HPDE6-E6E7 (cell line): Measurements from ENCODE around the gene MATCAP1.

Experiments
- DNase-seq: peaks from one replicate; pipeline ENCODE4 v3.0.0; 2011; ENCODE audit warnings: missing footprints; ENCODE audit errors: extremely low spot score

Gene MATCAP1

DNA sequence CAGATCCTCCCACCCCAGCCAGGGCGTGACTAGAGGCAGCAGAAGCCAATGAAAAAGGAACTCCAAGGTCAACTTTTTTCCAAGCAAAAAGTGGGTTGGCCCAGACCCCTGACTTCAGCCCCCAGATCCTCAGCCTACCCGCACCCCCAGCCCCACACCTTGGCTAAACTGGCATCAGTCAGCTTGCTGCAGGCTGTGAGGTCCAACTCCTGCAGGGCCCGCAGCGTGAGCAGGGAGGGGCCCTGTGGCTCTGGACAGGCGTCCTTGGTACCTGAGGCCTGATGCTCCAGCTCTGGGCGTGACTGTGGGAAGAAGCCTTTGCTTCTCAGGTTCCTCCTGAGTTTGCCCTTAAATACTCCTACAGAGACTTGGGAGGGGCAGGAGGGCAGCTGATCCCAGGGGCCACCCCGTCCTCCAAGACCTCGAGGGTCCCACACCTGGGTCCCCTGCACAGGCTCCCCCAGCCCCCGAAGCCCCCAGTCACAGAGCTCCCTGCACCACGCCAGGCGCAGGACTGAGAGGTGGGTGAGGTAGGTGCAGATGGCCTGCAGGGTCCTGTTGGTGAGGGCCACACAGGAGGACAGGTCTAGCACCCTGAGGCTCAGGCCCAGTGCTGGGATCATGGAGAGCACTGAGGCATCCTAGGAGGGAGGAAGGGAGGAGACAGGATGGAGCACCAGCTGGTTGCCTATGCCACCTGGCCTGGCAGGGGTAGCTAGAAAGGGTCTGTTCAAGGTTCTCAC, 24.6 kb upstream of the MATCAP1 start:
- no peak for DNase-seq

DNA sequence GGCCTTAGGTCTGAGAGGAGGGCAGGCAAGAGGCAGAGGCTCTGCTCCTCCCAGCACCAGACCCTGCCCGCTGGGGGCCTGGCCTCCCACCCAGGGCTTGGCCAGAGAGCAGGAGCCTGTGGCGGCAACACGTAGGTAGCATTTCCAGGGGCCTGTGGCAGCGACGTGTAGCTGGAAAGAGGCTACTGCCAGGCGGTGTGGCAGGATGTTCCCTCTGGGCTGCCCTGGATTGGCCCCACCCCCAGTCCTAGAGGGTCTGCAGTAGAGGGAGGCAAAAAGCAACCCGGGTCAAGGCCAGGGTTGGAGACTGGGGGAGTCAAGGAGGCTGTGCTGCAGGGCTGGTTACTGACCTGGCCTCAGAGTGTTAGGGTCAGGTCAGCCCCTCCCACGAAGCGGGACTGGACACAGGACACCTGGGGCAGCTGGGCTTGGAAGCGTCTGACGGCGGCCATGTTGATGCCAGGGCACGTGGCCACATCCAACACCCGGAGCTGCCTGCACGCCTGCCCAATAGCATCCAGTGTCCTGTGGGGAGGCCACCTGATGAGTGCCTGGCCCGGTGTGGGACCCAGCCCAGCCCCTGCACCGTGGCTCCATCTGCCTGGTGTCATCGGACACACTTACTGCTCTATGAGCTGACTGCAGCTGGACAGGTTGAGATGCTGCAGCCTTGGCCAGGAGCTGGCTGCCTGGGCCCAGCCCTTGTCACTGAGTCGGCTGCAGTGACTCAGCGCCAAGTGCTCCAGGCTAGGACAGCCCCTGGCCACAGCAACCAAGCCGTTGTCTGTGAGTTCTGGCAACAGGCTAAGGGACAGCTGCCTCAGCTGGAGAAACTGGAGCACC, 23.7 kb upstream of the MATCAP1 start:
- DNase-seq, result peak; percentile 71

DNA sequence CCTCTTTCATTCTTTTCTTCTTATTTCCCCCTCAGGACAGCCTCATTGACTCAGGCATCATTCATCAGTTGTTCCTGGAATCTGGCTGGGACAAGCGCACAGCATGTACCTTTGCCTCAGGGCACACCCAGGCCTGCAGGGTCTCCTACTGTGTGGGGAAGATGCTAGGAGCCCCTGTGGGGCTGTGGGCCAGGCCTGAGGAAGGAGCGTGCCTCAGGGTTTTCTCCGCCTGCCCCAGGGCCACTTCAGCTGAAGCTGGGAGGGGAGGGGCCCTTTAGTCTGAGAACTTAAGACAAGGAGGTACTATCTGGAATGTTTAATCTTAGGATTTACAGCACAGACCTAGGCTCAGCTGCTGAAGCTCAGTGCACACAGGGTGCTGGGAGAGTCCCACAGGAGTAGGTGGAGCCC, 23.1 kb upstream of the MATCAP1 start:
- no peak for DNase-seq

DNA sequence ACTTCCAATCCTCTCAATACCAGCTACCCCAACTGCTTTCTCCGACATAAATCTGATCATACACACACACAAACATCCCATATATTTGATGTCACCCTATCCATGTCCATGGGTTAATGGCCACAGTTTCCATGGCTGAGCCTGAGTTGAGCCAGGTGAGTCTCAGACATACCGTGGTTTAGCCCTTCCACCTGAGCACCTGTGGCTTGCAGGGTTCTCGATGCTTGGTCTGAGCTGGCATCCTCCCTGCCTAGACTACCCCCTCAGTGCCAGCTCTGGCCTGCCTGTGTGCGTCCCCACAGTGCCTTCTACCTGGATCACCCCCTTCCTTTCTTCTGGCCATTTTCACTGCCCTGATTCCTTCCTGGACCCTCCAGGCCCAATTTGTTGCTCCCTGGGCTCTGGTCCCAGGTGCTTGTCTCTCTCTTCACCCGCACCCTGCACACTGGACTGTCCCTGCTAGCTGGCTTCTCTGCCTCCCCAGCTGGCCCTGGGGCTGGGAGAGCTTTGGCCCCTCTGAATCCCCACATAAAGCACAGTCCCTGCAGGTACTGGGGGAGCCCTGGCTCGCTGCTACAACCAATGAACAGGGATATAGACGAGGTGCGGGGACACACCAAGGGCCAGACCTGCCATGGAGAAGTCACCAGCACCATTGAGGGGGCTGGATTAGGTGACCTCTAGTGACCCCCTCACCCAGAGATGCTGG, 22.5 kb upstream of the MATCAP1 start:
- DNase-seq, result no peak

DNA sequence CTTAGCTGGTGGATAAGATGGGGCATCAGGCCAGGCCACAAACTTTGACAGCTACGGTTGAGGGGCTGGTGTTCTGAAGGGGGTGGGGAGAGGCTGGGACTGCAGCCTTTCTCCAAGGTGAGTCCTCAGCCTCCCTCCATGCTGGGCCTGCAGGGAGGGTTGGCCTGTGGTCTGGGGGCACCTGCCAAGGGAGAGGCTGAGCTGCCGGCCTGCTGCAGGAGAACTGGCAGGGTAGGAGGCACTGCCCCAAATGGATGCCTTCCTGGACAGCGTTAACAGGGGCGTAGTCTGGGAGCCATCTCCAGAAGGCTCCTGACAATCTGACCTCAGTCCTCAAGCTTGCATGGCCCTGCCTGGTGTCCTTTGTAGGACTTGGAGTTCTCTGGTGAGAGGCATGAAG, 20.3 kb upstream of the MATCAP1 start:
- DNase-seq, result no peak

DNA sequence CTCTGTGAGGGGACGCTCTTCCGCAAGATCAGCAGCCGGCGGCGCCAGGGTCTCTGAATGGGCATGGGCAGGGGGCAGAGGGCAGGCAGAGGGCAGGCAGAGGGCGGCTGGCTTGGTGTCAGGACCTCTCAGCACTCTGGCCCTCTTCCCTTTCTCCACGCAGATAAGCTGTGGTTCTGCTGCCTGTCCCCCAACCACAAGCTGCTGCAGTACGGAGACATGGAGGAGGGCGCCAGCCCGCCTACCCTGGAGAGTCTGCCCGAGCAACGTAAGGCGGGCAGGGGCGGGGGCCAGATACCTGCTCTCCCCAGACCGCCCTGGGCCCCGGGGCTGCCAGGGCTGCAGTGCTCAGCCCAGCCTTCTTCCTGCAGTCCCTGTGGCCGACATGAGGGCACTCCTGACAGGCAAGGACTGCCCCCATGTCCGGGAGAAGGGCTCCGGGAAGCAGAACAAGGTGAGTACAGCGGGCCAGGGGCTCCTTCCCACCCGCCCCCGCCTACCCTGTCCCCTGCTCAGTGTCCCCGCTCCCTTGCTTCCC, 19.3 kb upstream of the MATCAP1 start:
- DNase-seq, result no peak

DNA sequence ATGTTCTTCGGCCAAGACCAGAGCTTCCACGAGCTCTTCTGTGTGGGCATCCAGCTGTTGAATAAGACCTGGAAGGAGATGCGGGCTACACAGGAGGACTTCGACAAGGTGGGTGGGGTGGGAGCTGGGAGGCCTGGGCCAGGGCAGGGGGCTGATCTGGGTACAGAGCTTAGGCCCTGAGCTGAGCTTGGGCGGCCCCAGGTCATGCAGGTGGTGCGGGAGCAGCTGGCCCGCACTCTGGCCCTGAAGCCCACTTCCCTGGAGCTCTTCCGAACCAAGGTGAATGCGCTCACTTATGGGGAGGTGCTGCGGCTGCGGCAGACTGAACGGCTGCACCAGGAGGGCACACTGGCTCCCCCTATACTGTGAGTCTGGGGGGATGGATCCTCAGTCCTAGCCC, 18.7 kb upstream of the MATCAP1 start:
- DNase-seq, result no peak

DNA sequence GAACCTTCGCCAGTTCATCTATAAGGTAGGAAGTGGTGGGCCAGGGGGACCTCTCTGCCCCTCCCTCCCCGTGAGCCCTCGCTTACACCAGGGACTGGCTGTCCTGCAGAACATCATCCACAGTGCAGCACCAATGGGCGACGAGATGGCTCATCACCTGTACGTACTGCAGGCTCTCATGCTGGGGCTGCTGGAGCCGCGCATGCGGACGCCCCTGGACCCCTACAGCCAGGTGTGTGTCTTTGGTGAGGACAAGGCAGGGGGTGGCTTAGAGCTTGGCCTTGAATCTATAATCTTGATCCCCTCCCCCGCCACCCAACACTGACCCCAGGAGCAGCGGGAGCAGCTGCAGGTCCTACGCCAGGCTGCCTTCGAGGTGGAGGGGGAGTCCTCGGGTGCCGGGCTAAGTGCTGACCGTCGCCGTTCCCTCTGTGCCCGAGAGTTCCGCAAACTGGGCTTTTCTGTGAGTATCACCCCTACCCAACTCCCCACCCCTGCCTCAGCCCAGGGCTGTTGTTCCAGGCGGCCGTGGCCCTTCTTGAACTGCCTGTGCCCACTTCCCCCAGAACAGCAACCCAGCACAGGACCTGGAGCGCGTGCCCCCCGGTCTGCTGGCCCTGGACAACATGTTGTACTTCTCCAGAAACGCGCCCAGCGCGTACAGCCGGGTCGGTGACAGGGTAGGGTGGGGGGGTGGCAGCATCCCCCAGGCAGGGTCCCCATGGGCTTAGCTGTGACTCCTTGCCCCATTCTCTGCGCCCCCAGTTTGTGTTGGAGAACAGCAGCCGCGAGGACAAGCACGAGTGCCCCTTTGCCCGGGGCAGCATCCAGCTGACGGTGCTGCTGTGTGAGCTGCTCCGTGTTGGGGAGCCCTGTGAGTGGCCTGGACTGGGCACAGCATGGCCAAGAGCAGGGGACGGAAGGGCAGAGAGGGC, 17.9 kb upstream of the MATCAP1 start:
- no peak for DNase-seq

DNA sequence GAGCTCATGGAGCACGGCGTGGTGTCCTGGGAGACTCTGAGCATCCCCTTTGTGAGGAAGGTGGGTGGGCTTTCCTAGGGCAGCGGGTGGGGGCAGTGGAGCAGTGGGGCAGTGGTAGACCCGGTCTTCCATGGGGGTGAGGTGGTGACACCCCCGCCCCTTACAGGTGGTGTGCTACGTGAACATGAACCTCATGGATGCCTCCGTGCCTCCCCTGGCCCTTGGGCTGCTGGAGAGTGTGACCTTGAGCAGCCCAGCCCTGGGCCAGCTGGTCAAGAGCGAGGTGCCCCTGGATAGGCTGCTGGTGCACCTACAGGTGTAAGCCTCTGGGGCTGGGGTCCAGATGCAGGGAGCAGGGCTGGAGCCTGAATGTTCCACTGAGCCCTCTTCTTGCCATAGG, 16.7 kb upstream of the MATCAP1 start:
- DNase-seq, result no peak

DNA sequence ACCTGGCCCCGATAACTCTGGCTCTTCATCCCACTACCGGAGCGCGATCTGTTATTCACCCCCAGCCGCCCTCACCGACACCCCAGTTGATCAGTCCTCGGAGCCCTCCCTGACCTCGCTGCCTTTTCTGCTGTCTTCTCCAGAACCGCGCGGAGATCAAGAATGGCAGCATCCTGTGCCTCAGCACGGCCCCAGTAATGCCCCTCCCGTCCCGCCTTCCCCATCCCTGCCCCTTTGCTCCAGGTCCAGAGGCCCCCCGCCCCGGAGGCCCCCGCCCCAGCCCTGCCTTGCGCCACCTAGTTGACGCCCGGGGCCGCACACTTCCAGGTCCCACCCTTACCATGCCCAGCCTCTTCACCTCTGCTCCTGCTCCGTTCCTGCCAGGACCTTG, 16.0 kb upstream of the MATCAP1 start:
- DNase-seq, result no peak

DNA sequence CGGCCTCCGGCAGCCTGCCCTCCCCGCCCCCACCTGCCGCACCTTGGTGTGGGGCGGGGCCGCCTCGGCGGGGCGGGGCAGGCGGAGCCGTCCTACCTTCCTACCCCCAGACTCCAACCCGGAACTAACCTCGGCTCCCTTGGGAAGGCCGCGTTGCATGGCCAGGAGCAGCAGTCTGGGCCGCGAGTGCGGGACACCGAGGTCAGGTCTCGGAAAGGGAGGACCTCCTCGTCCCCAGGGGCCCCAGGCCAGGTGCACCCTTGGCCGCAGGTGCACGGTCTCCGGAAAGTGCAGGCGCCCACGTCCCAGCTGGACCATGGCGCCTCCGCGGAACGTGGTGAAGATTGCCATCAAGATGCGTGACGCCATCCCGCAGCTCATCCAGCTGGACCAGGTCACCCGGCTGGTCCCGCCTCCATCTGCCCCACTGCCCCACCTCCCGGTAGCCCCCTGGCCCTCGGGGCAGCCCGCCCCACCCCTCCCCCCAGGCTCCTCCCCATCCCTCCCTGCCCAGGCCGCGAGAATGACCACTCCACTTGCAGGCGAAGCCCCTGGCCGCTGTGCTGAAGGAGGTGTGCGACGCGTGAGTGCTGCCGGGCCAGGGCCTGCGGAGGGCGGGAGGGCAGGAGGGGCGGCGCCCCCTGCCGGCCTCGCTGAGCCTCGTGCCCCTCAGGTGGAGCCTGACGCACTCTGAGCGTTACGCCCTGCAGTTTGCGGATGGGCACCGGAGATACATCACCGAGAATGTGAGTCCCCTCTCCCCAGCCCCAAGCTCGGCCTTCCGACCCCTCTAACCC, 15.4 kb upstream of the MATCAP1 start, which contains the start of gene ELMO3:
TSS of gene ELMO3 (plus strand) at position 121 of the 797 bp plus-strand sequence. CDS start at position 317, 196 bp downstream.
- peak; percentile 92 for DNase-seq

DNA sequence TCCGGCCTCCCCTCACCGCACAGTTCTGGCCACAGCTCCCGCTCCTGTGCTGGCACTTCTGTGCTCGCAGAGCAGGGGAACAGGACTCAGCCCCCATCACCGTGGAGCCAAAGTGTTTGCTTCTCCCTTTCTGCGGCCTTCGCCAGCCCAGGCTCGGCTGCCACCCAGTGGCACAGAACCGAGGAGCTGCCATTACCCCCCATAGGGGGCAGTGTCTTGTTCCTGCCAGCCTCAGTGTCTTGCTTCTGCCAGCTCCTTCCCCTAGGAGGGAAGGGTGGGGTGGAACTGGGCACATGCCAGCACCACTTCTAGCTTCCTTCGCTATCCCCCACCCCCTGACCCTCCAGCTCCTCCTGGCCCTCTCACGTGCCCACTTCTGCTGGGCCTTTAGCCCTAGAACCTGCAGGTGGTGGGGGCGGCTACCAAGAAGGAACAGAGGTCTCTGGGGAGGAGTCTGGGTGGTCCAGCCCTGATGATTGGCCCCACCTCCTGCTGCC, 14.5 kb upstream of the MATCAP1 start:
- DNase-seq, result peak; percentile 96

DNA sequence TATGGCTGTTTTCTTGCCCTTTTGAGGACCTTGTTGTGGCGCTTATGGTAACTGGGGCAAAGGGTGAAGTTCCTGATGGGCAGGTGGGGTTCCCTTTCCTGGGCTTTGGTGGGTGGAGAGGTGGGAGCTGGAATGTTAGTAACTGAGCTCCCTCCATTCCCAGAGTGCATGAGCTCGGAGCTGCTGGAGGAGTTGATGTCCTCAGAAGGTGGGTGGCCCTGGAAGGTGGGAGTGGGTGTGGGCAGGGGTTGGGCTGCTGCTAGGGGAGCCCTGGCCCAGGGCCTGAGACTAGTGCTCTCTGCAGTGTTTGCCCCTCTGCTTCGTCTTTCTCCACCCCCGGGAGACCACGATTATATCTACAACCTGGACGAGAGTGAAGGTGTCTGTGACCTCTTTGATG, 13.9 kb upstream of the MATCAP1 start:
- DNase-seq, result no peak

DNA sequence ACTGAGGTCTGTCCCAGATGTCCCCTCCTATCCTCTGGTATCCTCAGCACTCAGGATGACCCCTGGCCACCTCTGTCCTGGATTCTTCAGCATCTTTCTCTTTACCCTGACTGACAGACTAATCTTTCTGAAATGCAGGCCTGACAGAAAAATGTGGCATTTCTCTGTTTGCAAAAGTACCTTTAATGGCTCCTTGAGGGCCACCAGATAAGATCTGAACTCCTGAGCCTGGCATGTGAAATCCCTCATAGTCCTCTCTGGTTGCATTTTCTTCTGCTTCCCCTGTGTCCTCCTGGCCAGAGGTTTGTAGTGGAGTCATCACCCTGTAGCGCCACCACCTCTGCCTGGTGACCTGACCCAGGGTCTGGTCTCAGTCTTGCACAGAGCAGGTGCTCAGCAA, 13.1 kb upstream of the MATCAP1 start:
- DNase-seq, result no peak

DNA sequence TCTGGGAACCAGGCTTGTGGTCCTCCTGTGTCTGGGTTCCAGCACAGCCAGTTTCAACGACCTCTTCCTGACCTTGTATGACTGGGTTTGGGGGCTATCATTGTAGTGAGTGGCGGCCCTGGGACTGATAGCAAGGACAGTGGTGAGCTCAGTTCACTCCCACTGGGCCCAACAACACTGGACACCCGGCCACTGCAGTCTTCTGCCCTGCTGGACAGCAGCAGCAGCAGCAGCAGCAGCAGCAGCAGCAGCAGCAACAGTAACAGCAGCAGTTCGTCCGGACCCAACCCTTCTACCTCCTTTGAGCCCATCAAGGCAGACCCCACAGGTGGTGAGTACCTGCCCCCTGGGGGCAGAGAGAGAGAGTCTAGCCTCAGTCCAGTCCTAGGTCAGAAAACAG, 11.9 kb upstream of the MATCAP1 start:
- DNase-seq, result no peak

DNA sequence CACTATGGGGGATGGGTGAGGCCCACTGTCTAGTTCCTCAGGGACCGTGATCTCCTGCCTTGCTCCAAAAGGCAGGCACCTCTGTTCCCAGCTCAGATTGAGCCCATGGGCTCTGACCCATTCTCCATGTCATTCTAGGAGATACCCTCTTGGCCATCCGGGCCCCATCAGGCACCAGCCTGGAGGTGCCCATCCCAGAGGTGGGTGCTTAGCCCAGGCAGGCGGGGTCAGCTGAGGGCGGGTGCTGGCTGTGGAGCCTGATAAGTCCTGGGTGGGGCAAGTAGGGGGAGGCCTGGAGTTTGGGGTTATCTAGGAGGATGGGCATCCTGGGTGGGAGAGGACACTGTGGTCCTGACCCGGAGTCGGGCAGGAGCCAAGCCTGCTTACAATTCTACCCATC, 10.5 kb upstream of the MATCAP1 start:
- DNase-seq, result no peak

DNA sequence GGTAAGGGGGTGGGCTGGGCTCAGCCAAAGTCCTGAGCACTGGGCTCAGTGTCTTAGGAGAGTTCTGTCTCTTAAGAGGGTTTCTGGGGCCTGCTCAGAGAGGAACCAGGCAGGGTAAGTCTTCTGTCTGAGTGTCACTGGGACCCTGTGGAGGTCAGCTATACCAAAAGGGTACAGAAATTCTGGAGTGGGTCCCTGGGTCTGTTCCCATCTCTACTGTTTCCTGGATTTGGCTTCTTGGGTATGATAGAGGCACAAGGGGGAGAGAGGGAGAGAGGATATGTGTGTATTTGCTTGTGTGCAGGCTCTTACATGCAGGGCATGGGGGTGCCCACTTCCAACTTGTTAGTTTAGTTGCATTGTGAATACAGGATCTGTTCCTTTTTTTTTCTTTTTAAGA, 9.8 kb upstream of the MATCAP1 start:
- no peak for DNase-seq

DNA sequence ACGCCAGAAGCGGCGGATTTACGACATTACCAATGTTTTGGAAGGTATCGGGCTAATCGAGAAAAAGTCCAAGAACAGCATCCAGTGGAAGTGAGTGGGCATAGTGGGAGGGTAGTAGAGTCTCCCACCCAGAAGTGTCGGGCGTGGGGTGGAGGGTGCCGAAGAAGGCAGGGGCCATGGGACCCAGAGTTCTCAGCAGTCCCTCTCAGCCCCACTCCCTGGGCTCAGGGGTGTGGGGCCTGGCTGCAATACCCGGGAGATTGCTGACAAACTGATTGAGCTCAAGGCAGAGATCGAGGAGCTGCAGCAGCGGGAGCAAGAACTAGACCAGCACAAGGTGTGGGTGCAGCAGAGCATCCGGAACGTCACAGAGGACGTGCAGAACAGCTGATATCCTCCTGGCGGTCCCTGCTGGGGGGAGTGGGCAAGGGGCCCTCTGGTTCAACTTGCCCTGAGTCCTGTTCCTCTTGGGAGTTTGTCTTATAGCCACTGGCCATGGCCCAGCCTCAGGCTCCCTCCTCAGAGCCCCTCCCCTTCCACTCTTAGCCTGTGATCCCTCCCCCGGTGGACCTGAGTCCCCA, 9.1 kb upstream of the MATCAP1 start:
- no peak for DNase-seq

DNA sequence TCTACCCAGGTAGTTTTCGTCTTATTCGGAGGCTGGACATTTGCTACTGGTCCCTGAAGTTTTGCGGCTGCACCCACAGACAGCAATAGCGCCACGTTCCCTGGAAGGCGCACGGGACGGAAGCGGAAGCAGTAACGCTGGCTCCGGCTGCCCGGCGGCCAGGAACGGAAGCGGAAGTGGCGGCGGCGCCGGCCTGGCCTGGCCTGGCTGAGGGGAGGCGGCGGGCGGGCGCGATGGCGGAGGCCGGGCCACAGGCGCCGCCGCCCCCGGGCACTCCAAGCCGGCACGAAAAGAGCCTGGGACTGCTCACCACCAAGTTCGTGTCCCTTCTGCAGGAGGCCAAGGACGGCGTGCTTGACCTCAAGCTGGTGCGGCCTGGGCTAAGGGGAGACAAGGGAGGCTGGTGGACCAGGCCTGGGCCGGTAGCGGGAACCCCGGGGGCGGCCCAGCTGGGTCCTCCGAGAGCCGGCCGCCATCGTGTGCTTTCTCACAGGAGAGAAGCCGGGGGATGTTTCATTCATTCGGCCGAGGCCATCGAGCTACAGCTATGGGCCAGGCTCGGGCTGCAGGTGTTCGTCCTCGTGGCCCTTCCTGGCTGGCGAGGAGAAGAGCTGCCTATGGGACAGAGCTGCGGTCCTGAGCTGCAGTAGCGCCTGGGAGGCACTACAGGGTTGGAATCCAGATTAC, 8.4 kb upstream of the MATCAP1 start, which contains the start of gene E2F4:
TSS of gene E2F4 (plus strand) at position 161 of the 687 bp plus-strand sequence. CDS start at position 234, 73 bp downstream.
- DNase-seq, result peak; percentile 88
